ENCODE measurements around the gene RAPGEF3.

- TF ChIP-seq ARNTL (CRISPR knock-in tag; IDR thresholded peaks at IDR 0.05; ENCODE audit: borderline replicate concordance, low read depth) (no peak), CREB5 (CRISPR knock-in tag; IDR thresholded peaks at IDR 0.05; ENCODE audit: low read depth) (no peak), ISL1 (CRISPR knock-in tag; IDR thresholded peaks at IDR 0.05) (no peak), RARB (CRISPR knock-in tag; IDR thresholded peaks at IDR 0.05) (no peak), ESRRG (CRISPR knock-in tag; IDR thresholded peaks at IDR 0.05) (no peak), ZNF565 (CRISPR knock-in tag; conservative IDR thresholded peaks at IDR 0.05; ENCODE audit: low read depth) (no peak), BACH2 (CRISPR knock-in tag; IDR thresholded peaks at IDR 0.05; ENCODE audit: borderline replicate concordance) (no peak), CSDC2 (CRISPR knock-in tag; IDR thresholded peaks at IDR 0.05) (no peak), ZNF8 (CRISPR knock-in tag; IDR thresholded peaks at IDR 0.05) (no peak), ZFP30 (CRISPR knock-in tag; IDR thresholded peaks at IDR 0.05) (no peak), ZFP3 (CRISPR knock-in tag; IDR thresholded peaks at IDR 0.05) (no peak), TOX (CRISPR knock-in tag; IDR thresholded peaks at IDR 0.05; ENCODE audit: borderline replicate concordance) (no peak), TCF4 (CRISPR knock-in tag; IDR thresholded peaks at IDR 0.05; ENCODE audit: borderline replicate concordance) (no peak), TSHZ2 (CRISPR knock-in tag; IDR thresholded peaks at IDR 0.05) (no peak)
These were observed 27.0 kb downstream of the RAPGEF3 start for GRCh38 chr12:47731723-47732122.
